Fibroblast of skin of scalp (primary cell): Measurements from ENCODE around the gene MFNG.

Experiments used
- DNase-seq: peaks from one replicate; pipeline ENCODE4 v3.0.0-alpha.2; 2013

The MFNG gene

DNA sequence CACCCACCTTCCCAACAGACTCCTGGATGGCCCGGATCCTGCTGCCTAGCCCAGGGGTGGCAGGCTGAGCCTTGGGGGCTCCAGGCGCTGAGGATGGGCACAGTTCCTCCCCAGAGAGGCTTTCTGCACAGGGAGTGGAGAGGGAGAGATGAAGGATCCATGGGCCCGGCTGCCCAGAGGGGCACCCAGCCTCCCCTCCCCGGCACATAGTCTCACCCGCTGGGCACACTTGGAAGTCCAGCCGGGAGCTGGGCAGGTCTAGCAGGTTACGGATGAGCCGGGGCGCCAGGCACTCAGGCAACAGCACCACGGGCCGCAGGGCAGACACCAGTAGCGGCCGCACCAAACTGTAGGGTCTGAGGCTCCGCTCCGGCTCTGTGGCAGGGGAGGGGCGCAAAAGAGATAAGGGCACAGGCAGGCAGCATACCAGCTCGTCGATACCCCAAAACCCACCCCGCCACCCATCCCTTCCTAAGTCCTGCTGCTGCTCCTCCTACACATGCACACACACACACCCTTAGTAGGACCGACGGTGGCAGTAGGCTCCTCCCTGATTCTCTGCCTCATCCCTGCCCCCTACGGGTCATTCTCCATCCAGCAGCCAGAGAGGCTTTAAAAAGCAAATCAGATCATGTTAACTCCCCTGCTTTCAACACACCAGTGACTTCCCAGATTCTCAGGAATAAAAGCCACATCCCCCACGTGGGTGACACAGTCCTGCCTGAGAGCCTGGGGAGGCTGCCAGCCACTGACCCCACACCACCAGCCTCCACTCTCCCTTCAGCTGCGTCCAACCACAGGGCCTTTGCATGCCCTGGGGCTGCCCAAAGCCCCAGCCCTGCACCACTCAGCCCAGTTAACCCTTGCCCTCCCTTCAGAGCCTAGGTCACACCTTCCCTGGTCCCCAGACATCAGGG lies 6.5 kb upstream of the MFNG start:
- DNase-seq: peak; percentile 52

DNA sequence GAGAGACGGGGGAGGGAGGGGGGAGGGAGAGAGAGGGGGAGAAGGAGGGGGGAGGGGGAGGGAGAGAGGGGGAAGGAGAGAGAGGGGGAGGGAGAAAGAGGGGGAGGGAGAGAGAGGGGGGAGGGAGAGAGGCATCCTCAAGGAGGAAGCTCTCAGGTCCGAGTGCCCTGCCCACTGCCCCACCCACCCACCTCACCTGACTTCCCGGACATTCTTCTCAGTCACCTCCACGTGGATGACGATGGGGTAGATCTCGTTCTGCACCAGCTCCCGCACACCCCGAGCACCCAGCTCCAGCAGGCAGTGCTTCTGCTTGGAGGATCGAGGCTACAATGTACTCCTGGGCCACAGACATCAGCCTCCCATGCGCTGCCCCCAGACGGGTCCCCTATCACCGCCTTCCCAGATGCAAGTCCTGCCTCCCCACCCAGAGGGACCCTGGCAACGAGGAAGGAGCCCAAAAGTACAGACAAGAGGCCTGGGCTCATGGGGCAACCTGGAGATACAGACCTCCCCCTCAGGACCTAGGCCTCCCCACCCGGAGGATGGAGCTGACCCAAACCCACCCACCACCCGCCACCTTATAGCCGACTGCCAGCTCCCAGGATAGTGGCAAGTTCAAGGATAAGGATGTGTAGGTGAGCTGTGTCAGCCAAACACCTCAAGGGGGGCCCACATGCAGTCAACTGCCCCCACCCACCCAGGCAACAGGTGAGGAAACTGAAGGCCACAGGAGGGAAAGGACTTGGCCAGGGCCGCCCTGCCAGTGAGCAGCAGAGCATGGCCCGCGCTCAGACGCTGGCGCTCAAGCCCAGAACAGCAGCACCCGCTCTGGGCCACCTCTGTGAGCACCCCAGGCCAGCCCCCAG lies 5.6 kb upstream of the MFNG start:
- DNase-seq: no peak

DNA sequence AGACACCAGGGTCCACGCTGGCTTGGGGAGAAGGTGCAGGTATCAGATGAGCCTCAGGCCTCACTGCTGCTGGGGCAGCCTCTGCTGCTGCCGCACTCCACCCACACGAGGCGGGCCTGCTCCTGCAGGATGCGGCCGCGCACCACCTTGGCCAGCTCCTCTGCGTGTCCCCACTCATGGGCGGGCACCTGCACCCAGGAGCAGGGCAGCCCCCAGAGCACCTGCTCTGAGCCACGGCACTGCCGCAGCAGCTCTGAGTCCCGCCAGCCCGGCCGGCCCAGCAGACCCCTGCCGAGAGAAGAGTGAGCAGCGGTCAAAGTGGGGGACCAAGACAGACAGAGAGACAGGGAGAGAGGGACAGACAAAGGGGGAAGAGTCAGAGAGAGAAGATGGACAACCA lies 4.9 kb upstream of the MFNG start:
- no peak for DNase-seq

- DNase-seq: no peak
These were observed 3.8 kb upstream of the MFNG start for GRCh38 chr22:37489983-37490382.

GRCh38 chr22:37488337-37489135 lies 2.4 kb upstream of the MFNG start:
- no peak for DNase-seq

DNA sequence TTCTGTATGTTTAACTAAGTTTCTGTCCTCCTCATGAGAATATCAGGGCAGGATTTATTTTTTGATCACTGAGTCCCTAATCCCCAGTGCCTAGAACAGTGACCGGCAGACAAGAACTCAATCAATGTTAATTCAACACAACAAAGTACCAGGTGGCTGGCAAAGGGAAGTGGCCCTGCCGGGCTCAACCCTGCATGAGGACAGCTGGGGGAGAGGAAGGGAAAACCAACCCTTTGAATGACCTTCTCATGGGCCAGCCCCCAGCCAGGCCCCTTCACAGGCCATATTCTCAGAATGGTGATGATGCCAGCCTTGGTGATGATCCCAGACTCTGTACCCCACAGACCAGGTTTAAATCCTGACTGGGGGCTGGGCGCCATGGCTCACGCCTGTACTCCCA lies 1.4 kb upstream of the MFNG start:
- DNase-seq: no peak

- no peak for DNase-seq
These were observed 945 bp upstream of the MFNG start for GRCh38 chr22:37487129-37487528.

DNA sequence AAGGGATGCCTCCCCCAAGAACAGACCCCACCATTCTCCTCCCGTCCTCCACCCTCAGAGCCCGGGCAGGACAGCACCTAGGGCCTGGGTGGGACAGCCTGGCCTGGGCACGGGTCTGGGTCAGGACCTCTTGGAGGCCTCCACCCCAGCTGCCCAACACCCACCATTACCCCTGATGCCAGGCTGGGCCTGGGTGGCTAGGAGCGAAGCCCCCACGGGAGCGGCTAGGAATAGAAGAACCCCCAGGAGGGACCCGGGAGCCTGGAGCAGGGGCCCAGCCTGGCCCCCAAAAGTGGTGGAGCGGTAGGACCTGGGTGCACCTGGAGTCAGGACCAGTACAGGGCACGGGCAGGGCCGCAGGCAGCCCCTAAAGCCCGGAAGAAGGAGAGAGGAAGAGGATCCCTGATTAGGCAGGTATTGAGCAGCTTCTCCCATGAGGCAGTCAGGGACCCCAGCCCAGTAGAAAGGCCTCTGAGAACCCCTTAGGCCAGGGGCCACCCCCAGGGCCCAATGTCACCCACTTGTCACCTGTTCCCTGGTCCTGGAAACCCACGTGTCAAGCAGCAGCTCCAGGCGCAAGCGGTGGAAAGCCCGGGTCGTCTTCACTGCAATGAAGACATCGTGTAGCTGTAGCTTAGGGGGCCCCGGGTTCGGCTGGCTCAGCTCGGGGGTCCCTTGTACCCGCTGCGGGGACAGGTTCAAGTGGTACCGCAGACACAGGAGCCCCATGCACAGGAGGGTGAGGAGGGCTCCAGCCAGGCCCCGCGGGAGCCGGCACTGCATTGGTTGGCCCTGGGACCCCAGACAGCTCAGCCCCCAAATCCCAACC lies 575 bp downstream of the MFNG start:
- no peak for DNase-seq

DNA sequence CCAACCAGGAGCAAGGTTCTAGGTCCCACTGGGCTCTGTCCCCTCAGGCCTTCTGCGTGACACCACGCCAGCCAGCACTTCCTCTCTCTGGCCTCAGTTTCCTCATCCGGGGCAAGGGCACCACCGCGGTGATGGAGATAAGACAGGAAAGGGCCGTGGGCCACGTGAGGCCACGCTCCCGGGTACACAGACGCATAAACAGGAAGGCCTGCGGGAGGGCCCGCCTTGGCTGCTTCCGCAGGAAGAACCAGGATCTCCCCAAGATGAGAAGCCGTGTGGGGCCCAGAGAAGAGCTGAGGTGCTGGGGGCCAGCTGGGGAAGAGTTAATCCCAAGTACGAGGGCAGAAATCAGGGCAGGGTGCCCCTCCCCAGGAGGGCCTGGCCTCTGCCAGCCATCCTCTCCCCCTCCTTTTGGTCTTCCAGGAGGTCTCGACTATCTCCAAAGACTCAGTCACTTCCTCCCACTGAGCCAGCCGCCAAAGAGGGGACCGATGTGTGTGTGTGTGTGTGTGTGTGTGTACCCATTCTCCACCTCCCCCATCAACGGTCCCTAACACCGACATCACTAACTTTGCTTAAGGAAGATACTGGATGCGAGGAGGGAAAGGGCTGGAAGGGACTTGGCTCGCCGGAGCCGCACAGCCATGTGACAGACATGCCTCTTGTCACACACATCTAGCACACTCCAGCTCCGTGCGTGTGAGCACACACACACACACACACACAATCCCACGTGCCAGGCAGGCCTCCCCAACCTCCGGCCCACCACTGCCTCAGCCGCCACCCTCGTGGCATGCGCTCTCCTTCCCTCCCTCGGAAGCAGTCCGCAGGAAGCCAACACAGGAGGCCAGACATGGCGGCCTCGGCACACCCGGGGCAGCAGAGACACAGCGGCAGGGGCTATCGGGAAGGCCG lies 1.4 kb downstream of the MFNG start:
- no peak for DNase-seq

DNA sequence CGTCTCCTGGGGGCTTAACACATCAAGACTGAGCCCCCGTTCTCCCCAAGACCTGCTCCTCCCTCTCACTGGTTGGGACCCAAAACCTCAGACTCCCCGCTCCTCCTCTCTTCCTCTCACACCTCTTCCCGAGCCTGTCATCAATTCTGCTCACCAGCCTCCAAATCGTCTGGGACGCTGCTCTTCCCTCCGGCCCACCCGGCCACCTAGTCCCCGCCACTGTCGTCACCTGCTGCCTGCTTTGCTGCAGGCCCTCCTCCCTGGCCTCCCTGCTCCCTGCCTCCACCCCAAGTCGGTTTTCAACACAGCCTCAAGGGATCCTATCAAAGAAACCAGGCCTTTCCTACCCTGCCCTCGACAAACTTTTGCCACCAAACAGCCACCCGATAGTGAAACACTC lies 3.1 kb downstream of the MFNG start:
- DNase-seq: no peak

DNA sequence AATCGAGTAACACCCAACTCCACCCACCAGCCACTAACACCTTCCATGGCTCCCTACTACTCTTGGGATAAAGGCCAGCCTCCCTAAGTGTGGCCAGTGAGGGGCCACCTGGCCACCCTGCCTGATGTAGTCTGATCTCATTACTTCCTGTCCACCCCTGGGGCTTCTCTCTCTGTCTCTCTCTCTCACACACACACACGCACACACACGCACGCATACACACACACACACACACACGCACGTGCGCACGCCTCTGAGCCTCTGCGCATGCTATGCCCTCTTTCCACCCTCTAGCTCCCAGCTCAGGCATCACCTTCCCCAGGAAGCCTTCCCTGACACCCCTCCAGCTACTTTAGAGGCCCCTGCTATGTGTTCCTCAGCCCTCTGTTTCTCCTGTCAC lies 3.9 kb downstream of the MFNG start:
- DNase-seq: no peak

DNA sequence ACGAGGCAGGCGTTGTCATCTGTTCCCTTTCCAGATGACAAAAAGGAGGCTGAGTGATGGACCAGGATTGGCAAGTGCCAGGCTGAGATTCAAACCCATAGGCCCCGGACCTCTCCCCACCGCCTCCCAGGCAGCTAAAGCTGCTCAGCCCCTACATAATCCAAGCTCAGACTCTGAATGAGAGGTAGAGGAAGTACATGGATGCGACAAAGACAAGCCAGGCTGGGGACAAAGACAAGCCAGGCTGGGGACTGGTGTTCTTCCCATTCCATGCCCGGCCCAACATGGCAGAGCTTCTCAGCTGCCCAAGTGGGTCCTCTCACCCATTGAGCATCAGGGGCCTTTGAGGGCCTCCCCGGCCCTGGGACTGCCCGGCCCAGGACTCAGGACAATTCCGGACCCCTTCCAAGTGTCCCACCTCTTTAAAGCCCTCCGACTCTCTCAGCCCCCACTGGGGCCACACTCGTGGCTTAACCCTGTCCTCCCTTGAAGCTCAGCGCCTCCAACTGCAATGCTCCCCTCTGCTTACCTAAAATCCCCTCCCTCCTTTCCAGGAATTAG lies 4.8 kb downstream of the MFNG start:
- no peak for DNase-seq

- DNase-seq: no peak
These were observed 5.5 kb downstream of the MFNG start for GRCh38 chr22:37480387-37481346.

GRCh38 chr22:37479196-37479595 lies 7.0 kb downstream of the MFNG start:
- no peak for DNase-seq

- DNase-seq: no peak
These were observed 9.5 kb downstream of the MFNG start for GRCh38 chr22:37476389-37477329.

DNA sequence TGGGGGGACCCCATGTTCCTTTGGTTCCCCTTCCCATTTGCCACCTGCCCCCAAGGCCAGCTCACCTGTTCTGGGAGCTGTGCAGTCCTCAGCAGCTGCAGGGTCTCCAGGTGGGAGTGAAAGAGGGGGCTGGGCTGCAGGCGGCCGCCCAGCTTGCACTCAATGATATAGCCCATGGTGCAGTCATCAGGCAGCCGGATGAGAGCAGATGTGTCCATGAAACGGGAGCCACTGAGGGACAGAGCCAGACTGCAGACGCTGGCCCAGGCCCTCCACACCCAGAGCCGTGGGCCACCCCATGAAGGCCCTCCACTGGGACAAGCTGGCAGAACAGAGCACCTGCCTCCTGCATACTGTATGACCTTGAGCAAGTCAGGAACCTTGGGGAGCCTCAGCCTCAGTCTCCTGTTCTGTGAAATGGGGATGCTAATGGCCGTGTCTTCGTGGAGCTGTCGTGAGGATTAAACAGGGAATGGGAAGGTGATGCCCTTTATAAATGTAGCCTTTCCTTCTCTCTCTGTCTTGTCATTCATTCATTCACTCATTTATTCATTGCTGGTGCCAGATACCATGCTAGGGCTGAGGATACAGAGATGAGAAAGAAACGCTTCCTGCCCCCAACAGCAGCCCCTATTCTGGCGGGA lies 11.6 kb downstream of the MFNG start:
- no peak for DNase-seq

GRCh38 chr22:37473437-37473946 lies 12.7 kb downstream of the MFNG start:
- no peak for DNase-seq
